ENCODE data around the gene MAN1C1.
A peak's percentile ranks its signal among the peaks of the same experiment; 100 is the strongest.

MAN1C1 gene

GRCh38 chr1:25700144-25700523 lies 83.5 kb downstream of the MAN1C1 start:
- FAIRE-seq: no peak

- FAIRE-seq: no peak
These were observed 84.0 kb downstream of the MAN1C1 start for GRCh38 chr1:25700626-25701025.

GRCh38 chr1:25701030-25701785 lies 84.6 kb downstream of the MAN1C1 start:
- FAIRE-seq: no peak

- no peak for FAIRE-seq
These were observed 85.6 kb downstream of the MAN1C1 start for GRCh38 chr1:25702101-25702775.

- FAIRE-seq: no peak
These were observed 86.5 kb downstream of the MAN1C1 start for GRCh38 chr1:25703041-25703440.

GRCh38 chr1:25703671-25704266 lies 87.2 kb downstream of the MAN1C1 start:
- no peak for FAIRE-seq

- no peak for FAIRE-seq
These were observed 87.7 kb downstream of the MAN1C1 start for GRCh38 chr1:25704267-25704691.

- no peak for FAIRE-seq
These were observed 89.1 kb downstream of the MAN1C1 start for GRCh38 chr1:25705699-25706098.

- FAIRE-seq: no peak
These were observed 89.8 kb downstream of the MAN1C1 start for GRCh38 chr1:25706146-25707089.

GRCh38 chr1:25707280-25708016 lies 90.9 kb downstream of the MAN1C1 start:
- FAIRE-seq: no peak

- FAIRE-seq: no peak
These were observed 94.2 kb downstream of the MAN1C1 start for GRCh38 chr1:25710583-25711347.

GRCh38 chr1:25711555-25712298 lies 95.1 kb downstream of the MAN1C1 start:
- no peak for FAIRE-seq

GRCh38 chr1:25712299-25712970 lies 95.8 kb downstream of the MAN1C1 start:
- FAIRE-seq: no peak

GRCh38 chr1:25713961-25714360 lies 97.4 kb downstream of the MAN1C1 start:
- FAIRE-seq: no peak

GRCh38 chr1:25714372-25714931 lies 97.9 kb downstream of the MAN1C1 start:
- no peak for FAIRE-seq

- FAIRE-seq: peak; percentile 54
These were observed 99.3 kb downstream of the MAN1C1 start for GRCh38 chr1:25715888-25716287.

GRCh38 chr1:25716320-25716719 lies 99.7 kb downstream of the MAN1C1 start:
- FAIRE-seq: no peak

- FAIRE-seq: no peak
These were observed 102.1 kb downstream of the MAN1C1 start for GRCh38 chr1:25718732-25719131.

- FAIRE-seq: no peak
These were observed 104.0 kb downstream of the MAN1C1 start for GRCh38 chr1:25720624-25721023.
